Panc1 (cell line): ENCODE data around the gene CRYBA1. TPM values are rescaled to one million over a fixed set of nuclear protein-coding genes. Genes with fewer than 3 reads are reported as not detected.

Experiments
- ATAC-seq: fragments of 200-7000 bp; cut with Tn5 transposase; 2 replicates; pipeline ENCODE4 v1.9.1; 2020; ENCODE audit warnings: mild to moderate bottlenecking, moderate library complexity
- Bru-seq: library from RNA; stranded (reverse); fragments of 400-500 nt; gene quantifications from one replicate; lab custom pipeline; 2021; lab: Mats Ljungman, UMichigan
- BruChase-seq, 2 experiments: library from RNA; stranded (reverse); fragments of 400-500 nt; gene quantifications; one replicate each; lab custom pipeline; 2021; lab: Mats Ljungman, UMichigan
- BruUV-seq: library from RNA; stranded (reverse); fragments of 400-500 nt; replicated peaks from 2 replicates; lab custom pipeline; 2021; lab: Mats Ljungman, UMichigan
- CTCF ChIA-PET: fragments of 300-600 bp; sonication (Branson Sonifier 250); formaldehyde crosslinking; loops from one replicate; lab custom pipeline; 2022; ENCODE audit warnings: antibody characterized with exemption; lab: Charles Lee
- POLR2A ChIA-PET: fragments of 300-600 bp; sonication (Branson Sonifier 250); formaldehyde crosslinking; loops from one replicate; lab custom pipeline; 2022; ENCODE audit warnings: antibody characterized with exemption; lab: Charles Lee
- DNase-seq: peaks from one replicate; pipeline ENCODE4 v3.0.0-alpha.2; 2010; ENCODE audit warnings: low read depth, low spot score
- H3K27ac ChIP-seq: 2 replicates; pipeline ENCODE4 v1.5.1; 2011; ENCODE audit warnings: mild to moderate bottlenecking, low read length, inconsistent platforms
- H3K27me3 ChIP-seq: fragments of 200-500 bp; sonication (Bioruptor generic); 2 replicates; pipeline ENCODE4 v1.6.0; 2014; ENCODE audit warnings: low read length, inconsistent platforms; ENCODE audit not compliant: control insufficient read depth, insufficient read depth
- H3K36me3 ChIP-seq: fragments of 200-500 bp; sonication (Bioruptor generic); 2 replicates; pipeline ENCODE4 v1.5.1; 2014; ENCODE audit warnings: inconsistent platforms, mild to moderate bottlenecking, low read length, moderate library complexity; ENCODE audit not compliant: control insufficient read depth, insufficient read depth
- H3K4me1 ChIP-seq: 2 replicates; pipeline ENCODE4 v1.5.1; 2011; ENCODE audit warnings: inconsistent platforms, mild to moderate bottlenecking, low read length, moderate library complexity; ENCODE audit not compliant: control insufficient read depth, insufficient read depth
- H3K4me3 ChIP-seq, 2 experiments: 2 replicates each; pipeline ENCODE4 v1.5.1; 2011 to 2012; ENCODE audit warnings: low read depth in 2 of 2, low read length in 2 of 2, mild to moderate bottlenecking in 2 of 2, inconsistent platforms in 1 of 2, moderate library complexity in 1 of 2
- H3K9me3 ChIP-seq: fragments of 200-500 bp; sonication (Bioruptor generic); 2 replicates; pipeline ENCODE4 v1.5.1; 2014; ENCODE audit warnings: low read depth, mild to moderate bottlenecking, inconsistent platforms, low read length, moderate library complexity; ENCODE audit not compliant: control insufficient read depth, insufficient read depth
- POLR2AphosphoS5 ChIP-seq: IDR thresholded peaks from 2 replicates; pipeline ENCODE4 v1.6.1; 2012; ENCODE audit warnings: mild to moderate bottlenecking, low read depth, low read length, moderate library complexity
- REST ChIP-seq, 2 experiments: IDR thresholded peaks; 2 replicates each; pipeline ENCODE4 v1.6.1; 2011 to 2012; ENCODE audit warnings: low read depth in 2 of 2, control low read depth in 1 of 2, low read length in 1 of 2, mild to moderate bottlenecking in 1 of 2, moderate library complexity in 1 of 2; ENCODE audit not compliant: insufficient read depth in 1 of 2
- SIN3A ChIP-seq: IDR thresholded peaks from 2 replicates; pipeline ENCODE4 v1.6.1; 2012; ENCODE audit warnings: low read depth, mild to moderate bottlenecking, low read length, moderate library complexity, borderline replicate concordance; ENCODE audit not compliant: insufficient read depth
- TCF7L2 ChIP-seq: IDR thresholded peaks from 2 replicates; pipeline ENCODE4 v1.6.1; 2011; ENCODE audit warnings: mild to moderate bottlenecking, low read depth, low read length, inconsistent platforms
- in situ Hi-C: cut with HindIII; loops from 2 replicates; pipeline ENCODE4 v1.10.0; 2016; ENCODE audit warnings: low sequenced_read_pairs, low pct_unique_long_range_greater_than_20kb
- intact Hi-C: fragments of 100-400 bp; cut with micrococcal nuclease; formaldehyde crosslinking; loops from one replicate; pipeline ENCODE4 v1.10.0; 2022; ENCODE audit not compliant: unreplicated experiment
- long read RNA-seq: library from polyadenylated mRNA; unstranded; transcript quantifications from one replicate; pipeline ENCODE4 v2.0.0, GENCODE V29; 2021; ENCODE audit not compliant: unreplicated experiment
- polyA plus RNA-seq: library from polyadenylated mRNA; unstranded; fragments of >200 nt; gene quantifications from one replicate; pipeline ENCODE4 v1.2.1, GENCODE V29; 2012; ENCODE audit warnings: missing spikeins; ENCODE audit not compliant: insufficient read length
- total RNA-seq: library from RNA; stranded (reverse); gene quantifications from one replicate; pipeline ENCODE4 v1.2.1, GENCODE V29; 2021; ENCODE audit not compliant: unreplicated experiment
- TF ChIP-seq, protein P1 (sequence below): fragments of 450-650 bp; IDR thresholded peaks from 2 replicates; pipeline ENCODE4 v1.5.1; 2017; ENCODE audit warnings: mild to moderate bottlenecking

CRYBA1 gene, protein sequence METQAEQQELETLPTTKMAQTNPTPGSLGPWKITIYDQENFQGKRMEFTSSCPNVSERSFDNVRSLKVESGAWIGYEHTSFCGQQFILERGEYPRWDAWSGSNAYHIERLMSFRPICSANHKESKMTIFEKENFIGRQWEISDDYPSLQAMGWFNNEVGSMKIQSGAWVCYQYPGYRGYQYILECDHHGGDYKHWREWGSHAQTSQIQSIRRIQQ
- total RNA-seq = not detected
- polyA plus RNA-seq = not detected
- Bru-seq, nascent RNA = not detected
- BruChase-seq, experiment 1, labeled RNA remaining after a 2-hour chase = percentile 13 among the genes with signal in this experiment
- BruChase-seq, experiment 2, labeled RNA remaining after a 6-hour chase = not detected
- long read RNA-seq = 0 reads

- no peaks in the 10 kb centered on the region for H3K27me3 ChIP-seq
- no peak for TF ChIP-seq TCF7L2
- TF ChIP-seq POLR2AphosphoS5 = no peak
- TF ChIP-seq SIN3A = no peak
- TF ChIP-seq REST (IDR thresholded peaks at IDR 0.05; ENCODE audit: insufficient read depth in 1 of 2, low read depth in 2 of 2, low read length in 1 of 2) = no peak
- TF ChIP-seq, protein P1, sequence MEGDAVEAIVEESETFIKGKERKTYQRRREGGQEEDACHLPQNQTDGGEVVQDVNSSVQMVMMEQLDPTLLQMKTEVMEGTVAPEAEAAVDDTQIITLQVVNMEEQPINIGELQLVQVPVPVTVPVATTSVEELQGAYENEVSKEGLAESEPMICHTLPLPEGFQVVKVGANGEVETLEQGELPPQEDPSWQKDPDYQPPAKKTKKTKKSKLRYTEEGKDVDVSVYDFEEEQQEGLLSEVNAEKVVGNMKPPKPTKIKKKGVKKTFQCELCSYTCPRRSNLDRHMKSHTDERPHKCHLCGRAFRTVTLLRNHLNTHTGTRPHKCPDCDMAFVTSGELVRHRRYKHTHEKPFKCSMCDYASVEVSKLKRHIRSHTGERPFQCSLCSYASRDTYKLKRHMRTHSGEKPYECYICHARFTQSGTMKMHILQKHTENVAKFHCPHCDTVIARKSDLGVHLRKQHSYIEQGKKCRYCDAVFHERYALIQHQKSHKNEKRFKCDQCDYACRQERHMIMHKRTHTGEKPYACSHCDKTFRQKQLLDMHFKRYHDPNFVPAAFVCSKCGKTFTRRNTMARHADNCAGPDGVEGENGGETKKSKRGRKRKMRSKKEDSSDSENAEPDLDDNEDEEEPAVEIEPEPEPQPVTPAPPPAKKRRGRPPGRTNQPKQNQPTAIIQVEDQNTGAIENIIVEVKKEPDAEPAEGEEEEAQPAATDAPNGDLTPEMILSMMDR = no peak
- H3K27ac ChIP-seq = no peak within 1 kb of the TSS
- ATAC-seq (peak; percentile 45; the same call in 1 of the 2 replicates), DNase-seq (no peak)
- no peaks in the 10 kb centered on the region for H3K36me3 ChIP-seq
- no peaks in the 10 kb centered on the region for H3K9me3 ChIP-seq
- no TSS peak for BruUV-seq
- POLR2A ChIA-PET = no interaction called here
- CTCF ChIA-PET = interaction anchor here (0.5 kb wide), 1 partner anchor 44 kb away, joined by 8 read pairs; no protein-coding TSS in a partner anchor
- H3K4me3 ChIP-seq = no peak within 1 kb of the TSS
- intact Hi-C loops (no loop called here), in situ Hi-C loops (no loop called here)
- peaks cover 4% of the 10 kb centered on the region for H3K4me1 ChIP-seq
Measured at GRCh38 chr17:29246628-29247027, at the start of gene CRYBA1. CRYBA1 (plus strand) TSS chr17:29246859; CDS start chr17:29246864, 5 bp downstream.

DNA sequence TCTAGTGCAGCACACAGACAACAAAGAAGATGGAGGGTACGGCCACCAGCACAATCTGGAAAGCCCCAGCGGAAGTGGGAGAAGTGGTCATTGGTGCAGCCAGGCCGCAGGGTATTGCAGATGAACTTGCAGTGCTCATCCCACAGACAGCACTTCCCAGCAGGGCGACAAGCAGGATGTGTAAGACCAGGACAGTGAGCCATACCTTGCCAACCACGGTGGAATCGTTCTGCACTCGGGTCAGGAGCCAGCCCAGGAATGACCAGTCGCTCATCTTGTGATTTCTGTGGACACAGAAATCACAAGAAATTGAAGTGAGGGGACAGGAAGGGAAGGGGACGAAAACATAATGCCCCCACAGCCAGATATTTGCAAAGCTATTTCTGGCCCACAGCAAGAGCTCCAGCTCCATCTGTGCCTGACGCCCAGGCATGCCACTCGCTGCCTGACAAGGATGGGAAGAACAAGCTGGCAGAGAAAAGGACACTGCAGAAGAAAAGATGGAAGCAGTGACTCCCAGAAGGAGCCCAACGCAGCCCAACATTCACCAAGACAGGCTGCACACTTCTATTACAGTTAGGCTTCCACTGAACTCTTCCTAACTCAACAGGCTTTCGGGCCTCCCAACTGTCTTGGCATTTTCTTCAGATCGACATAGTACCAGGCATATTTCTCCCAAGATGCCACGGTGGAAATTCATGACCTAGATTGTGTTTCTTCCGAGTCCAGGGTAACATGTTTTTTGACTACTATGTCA is 49.0 kb upstream of the CRYBA1 start:
- ChIA-PET CTCF (interaction anchor here (0.6 to 0.9 kb wide), 2 partner anchors 18 to 74 kb away, joined by 3 to 4 read pairs; partner anchors contain the start of gene MYO18A), POLR2A (no interaction called here)
- in situ Hi-C loops (no loop called here), intact Hi-C loops (no loop called here)
- Histone ChIP-seq H3K4me1 (no peaks in the 10 kb centered on the region), H3K27ac (no peak overlapping the region), H3K36me3 (no peaks in the 10 kb centered on the region), H3K4me3 (no peak overlapping the region), H3K9me3 (no peaks in the 10 kb centered on the region), H3K27me3 (no peaks in the 10 kb centered on the region)
- TF ChIP-seq TCF7L2 (no peak), SIN3A (no peak), REST (IDR thresholded peaks at IDR 0.05; ENCODE audit: insufficient read depth in 1 of 2, low read depth in 2 of 2, low read length in 1 of 2) (no peak), POLR2AphosphoS5 (no peak)
- TF ChIP-seq, protein P1 = no peak
- no peak for DNase-seq
- BruUV-seq = no TSS peak
- ATAC-seq = no peak
